ENCODE results near the gene SEMA3D.

The SEMA3D gene

DNA sequence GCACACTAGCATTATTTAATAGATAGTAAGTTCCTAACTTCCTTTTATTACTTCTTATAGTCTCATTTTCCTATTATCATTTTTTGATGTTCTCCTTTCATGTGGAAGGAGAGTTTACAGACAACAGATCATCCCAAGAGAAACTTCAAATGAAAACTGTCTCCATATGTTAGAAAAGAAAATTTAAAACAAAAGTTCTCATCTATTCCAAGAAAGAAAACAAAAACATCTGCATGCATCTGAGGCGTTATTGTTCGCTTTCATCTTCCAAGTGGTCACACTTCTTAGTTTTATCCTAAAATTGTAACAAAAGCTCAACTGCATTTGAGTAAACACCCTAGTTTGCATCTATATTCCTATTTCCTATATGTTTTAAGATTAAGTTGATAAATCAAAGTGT, 126.2 kb downstream of the SEMA3D start:
- DNase-seq (ENCODE audit: low read depth) = no peak
- no peak overlapping the region for H3K4me3 ChIP-seq (ENCODE audit: low read depth, low read length)
- TF ChIP-seq POLR2A (IDR thresholded peaks at IDR 0.05; ENCODE audit: extremely low read depth, insufficient read length) (no peak), MYC (IDR thresholded peaks at IDR 0.05; ENCODE audit: low read depth, low read length) (no peak)
- TF ChIP-seq, protein P1, sequence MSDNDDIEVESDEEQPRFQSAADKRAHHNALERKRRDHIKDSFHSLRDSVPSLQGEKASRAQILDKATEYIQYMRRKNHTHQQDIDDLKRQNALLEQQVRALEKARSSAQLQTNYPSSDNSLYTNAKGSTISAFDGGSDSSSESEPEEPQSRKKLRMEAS (IDR thresholded peaks at IDR 0.05; ENCODE audit: low read depth, low read length) = no peak
- TF ChIP-seq, protein P2, sequence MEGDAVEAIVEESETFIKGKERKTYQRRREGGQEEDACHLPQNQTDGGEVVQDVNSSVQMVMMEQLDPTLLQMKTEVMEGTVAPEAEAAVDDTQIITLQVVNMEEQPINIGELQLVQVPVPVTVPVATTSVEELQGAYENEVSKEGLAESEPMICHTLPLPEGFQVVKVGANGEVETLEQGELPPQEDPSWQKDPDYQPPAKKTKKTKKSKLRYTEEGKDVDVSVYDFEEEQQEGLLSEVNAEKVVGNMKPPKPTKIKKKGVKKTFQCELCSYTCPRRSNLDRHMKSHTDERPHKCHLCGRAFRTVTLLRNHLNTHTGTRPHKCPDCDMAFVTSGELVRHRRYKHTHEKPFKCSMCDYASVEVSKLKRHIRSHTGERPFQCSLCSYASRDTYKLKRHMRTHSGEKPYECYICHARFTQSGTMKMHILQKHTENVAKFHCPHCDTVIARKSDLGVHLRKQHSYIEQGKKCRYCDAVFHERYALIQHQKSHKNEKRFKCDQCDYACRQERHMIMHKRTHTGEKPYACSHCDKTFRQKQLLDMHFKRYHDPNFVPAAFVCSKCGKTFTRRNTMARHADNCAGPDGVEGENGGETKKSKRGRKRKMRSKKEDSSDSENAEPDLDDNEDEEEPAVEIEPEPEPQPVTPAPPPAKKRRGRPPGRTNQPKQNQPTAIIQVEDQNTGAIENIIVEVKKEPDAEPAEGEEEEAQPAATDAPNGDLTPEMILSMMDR (IDR thresholded peaks at IDR 0.05; ENCODE audit: low read depth, low read length) = no peak

DNA sequence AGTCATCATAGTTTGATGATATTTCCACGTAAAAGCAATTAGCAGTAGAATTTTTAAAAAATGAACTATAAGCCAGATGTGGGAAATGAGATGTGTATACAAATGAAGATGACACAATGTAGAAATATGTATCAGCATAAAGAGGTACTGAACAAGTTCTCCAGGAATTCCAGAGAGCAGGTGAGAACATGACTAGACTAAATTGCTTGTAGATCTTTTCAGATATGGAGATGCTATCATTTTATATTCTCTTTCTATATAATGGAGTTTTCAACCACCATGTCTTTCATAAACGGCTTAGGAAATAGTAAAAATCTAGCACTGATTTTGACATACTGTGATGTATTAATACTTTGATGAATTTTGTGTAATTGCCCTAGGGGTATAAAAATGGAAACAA, 130.9 kb downstream of the SEMA3D start:
- DNase-seq (ENCODE audit: low read depth) = no peak
- H3K4me3 ChIP-seq (ENCODE audit: low read depth, low read length) = no peak overlapping the region
- TF ChIP-seq, protein P1 (IDR thresholded peaks at IDR 0.05; ENCODE audit: low read depth, low read length) = no peak
- no peak for TF ChIP-seq MYC (IDR thresholded peaks at IDR 0.05; ENCODE audit: low read depth, low read length)
- TF ChIP-seq, protein P2 (IDR thresholded peaks at IDR 0.05; ENCODE audit: low read depth, low read length) = no peak
- TF ChIP-seq POLR2A (IDR thresholded peaks at IDR 0.05; ENCODE audit: extremely low read depth, insufficient read length) = no peak

DNA sequence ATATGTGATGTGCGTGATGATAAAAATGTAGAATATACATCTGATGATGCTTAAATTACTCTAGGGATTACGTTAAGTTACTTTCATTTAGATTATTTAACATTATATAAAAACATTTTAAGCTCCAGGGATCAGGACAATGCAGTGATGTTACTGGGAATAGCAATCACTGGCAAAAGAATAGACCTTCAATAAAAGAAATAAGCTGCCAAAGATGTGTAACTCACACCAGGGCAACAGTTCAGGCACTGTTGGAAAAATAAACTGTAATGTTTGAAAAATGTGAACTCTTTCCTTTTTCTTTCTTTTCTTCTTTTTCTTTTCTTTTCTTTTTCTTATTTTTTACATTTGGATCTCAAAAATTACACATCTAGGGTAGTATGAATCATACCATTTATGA, 131.7 kb downstream of the SEMA3D start:
- H3K4me3 ChIP-seq (ENCODE audit: low read depth, low read length) = no peak overlapping the region
- no peak for DNase-seq (ENCODE audit: low read depth)
- TF ChIP-seq MYC (IDR thresholded peaks at IDR 0.05; ENCODE audit: low read depth, low read length) (no peak), POLR2A (IDR thresholded peaks at IDR 0.05; ENCODE audit: extremely low read depth, insufficient read length) (no peak)
- TF ChIP-seq, protein P1 (IDR thresholded peaks at IDR 0.05; ENCODE audit: low read depth, low read length) = no peak
- TF ChIP-seq, protein P2 (IDR thresholded peaks at IDR 0.05; ENCODE audit: low read depth, low read length) = no peak

DNA sequence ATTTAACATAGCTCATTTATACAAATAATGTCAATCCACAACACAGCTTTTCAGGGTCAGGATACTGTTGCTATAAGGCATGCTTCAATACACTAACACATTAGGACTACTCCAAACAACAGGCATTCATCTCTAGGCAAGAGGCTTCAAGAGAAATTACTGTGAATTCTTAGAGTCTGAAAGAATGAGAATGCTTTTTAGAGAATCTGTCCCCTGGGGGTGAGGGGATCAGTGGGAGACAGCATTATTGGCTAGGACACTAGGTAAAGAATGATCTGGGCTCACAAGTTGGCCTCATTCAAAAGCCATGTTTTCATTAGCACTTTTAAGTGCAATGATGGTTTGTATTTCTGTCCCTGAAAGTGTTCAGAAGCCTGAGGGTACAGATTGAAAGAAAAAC, 132.6 kb downstream of the SEMA3D start:
- no peak for DNase-seq (ENCODE audit: low read depth)
- TF ChIP-seq MYC (IDR thresholded peaks at IDR 0.05; ENCODE audit: low read depth, low read length) (no peak), POLR2A (IDR thresholded peaks at IDR 0.05; ENCODE audit: extremely low read depth, insufficient read length) (no peak)
- TF ChIP-seq, protein P2 (IDR thresholded peaks at IDR 0.05; ENCODE audit: low read depth, low read length) = no peak
- TF ChIP-seq, protein P1 (IDR thresholded peaks at IDR 0.05; ENCODE audit: low read depth, low read length) = no peak
- no peak overlapping the region for H3K4me3 ChIP-seq (ENCODE audit: low read depth, low read length)

DNA sequence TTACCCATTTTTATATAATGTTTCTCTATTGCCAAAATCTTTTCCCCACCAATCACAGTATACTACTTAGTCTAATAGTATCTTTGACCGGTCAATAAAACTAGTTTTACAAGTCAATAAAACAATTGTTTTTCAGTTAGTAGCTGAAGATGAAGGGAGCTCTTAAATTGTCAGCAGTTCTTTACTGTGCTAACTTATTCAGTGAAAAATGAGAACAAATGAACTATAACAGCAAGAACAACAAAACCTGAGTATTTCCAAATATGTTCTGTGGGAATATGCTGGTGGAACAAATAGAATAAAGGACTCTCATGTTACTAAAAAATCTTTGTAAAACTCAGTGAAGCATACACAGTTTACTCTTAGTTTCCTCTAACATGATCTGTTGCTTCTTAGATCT, 134.0 kb downstream of the SEMA3D start:
- DNase-seq (ENCODE audit: low read depth) = no peak
- no peak overlapping the region for H3K4me3 ChIP-seq (ENCODE audit: low read depth, low read length)
- TF ChIP-seq, protein P2 (IDR thresholded peaks at IDR 0.05; ENCODE audit: low read depth, low read length) = no peak
- TF ChIP-seq POLR2A (IDR thresholded peaks at IDR 0.05; ENCODE audit: extremely low read depth, insufficient read length) (no peak), MYC (IDR thresholded peaks at IDR 0.05; ENCODE audit: low read depth, low read length) (no peak)
- TF ChIP-seq, protein P1 (IDR thresholded peaks at IDR 0.05; ENCODE audit: low read depth, low read length) = no peak
